Effector memory CD4-positive, alpha-beta T cell (primary cell): Measurements from ENCODE around the gene ANXA6.
A peak's percentile ranks its signal among the peaks of the same experiment; 100 is the strongest.

Experiments used
- DNase-seq, 3 donors: peaks; one replicate each; pipeline ENCODE4 v3.0.0-alpha.2; 2020
- H3K27ac ChIP-seq: 2 replicates; pipeline ENCODE4 v1.7.0; 2013; ENCODE audit warnings: mild to moderate bottlenecking, low read length, moderate library complexity; ENCODE audit not compliant: insufficient read depth, poor library complexity, severe bottlenecking
- H3K27me3 ChIP-seq: replicated peaks from 2 replicates; pipeline ENCODE4 v1.7.0; 2013; ENCODE audit warnings: mild to moderate bottlenecking, low read length; ENCODE audit not compliant: insufficient read depth, control insufficient read depth, poor library complexity, severe bottlenecking
- H3K36me3 ChIP-seq: 2 replicates; pipeline ENCODE4 v1.7.0; 2013; ENCODE audit warnings: mild to moderate bottlenecking, low read length, moderate library complexity; ENCODE audit not compliant: control insufficient read depth, insufficient read depth
- H3K4me1 ChIP-seq: 2 replicates; pipeline ENCODE4 v1.7.0; 2013; ENCODE audit warnings: low read length, mild to moderate bottlenecking; ENCODE audit not compliant: control insufficient read depth, insufficient read depth, poor library complexity, severe bottlenecking
- H3K4me3 ChIP-seq: 2 replicates; pipeline ENCODE4 v1.7.0; 2013; ENCODE audit warnings: low read length, low read depth, mild to moderate bottlenecking; ENCODE audit not compliant: insufficient read depth, poor library complexity, severe bottlenecking
- H3K9me3 ChIP-seq: 2 replicates; pipeline ENCODE4 v1.7.0; 2013; ENCODE audit warnings: mild to moderate bottlenecking, low read length, moderate library complexity; ENCODE audit not compliant: control insufficient read depth

Gene ANXA6

DNA sequence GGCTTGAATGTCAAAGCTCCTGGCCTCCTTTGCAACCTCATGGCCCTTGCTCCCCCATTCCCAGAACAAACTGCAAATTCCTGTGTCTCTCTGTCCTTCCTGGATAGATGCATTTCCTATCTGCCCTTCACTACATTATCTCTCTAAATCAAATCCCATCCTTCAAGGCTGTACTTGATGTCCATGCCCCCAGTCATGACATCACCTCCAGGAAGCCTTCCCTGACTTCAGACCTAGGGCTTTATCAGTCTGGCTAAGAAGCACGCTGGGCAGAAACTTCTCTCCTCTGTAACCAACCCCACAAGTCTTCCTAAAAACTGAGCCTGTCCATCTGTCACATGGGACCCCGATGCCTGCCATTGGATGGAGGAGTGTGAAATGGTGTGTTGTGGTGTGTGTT is 51.1 kb downstream of the ANXA6 start:
- no peaks in the 10 kb centered on the region for H3K4me1 ChIP-seq

DNA sequence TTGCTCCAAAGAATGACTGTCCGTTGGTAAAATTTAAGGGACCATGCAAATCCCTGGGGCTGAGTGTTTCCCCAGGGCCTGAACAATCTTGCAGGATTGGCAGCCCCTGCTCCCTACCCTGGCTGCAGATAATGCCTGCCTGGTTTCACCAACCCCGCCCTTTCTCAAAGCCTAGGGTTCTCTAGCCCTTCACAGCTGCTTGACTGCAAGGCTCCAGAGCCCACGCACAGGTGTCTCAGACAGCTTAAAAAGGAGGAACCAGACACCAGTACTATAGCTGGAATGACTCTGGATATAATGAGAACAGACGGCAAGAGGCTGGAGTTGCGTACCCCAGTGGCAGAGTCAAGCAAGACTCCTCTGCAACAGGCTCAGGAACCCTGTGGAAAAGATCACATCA is 51.5 kb downstream of the ANXA6 start:
- H3K27ac ChIP-seq: no peak overlapping the region
- no peak for DNase-seq
- no peak overlapping the region for H3K4me3 ChIP-seq
- no peaks in the 10 kb centered on the region for H3K4me1 ChIP-seq
- no peaks in the 10 kb centered on the region for H3K27me3 ChIP-seq
- H3K9me3 ChIP-seq: no peaks in the 10 kb centered on the region
- H3K36me3 ChIP-seq: peaks cover 91% of the 10 kb centered on the region

More for the DNA sequence above, 51.1 kb downstream of the ANXA6 start:
- peaks cover 91% of the 10 kb centered on the region for H3K36me3 ChIP-seq
- no peaks in the 10 kb centered on the region for H3K9me3 ChIP-seq
- H3K27ac ChIP-seq: no peak overlapping the region
- no peak for DNase-seq
- no peak overlapping the region for H3K4me3 ChIP-seq
- no peaks in the 10 kb centered on the region for H3K27me3 ChIP-seq

DNA sequence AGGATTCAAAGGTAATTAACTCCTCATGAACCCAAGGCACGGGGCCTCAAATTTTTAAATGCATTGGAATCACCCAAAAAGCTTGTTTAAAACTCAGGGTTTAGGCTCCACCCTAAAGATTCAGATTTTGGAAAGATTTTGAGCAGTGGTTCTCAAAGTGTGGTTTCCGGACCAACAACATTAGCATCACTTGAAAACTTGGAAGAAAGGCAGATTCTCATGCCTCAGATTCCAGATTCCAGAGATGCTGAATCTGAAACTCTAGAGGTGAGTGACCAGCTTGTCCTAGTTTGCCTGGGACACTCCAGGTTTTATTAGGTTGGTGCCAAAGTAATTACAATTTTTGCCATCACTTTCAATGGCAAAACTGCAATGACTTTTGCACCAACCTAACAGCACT is 52.0 kb downstream of the ANXA6 start:
- no peaks in the 10 kb centered on the region for H3K27me3 ChIP-seq
- H3K9me3 ChIP-seq: no peaks in the 10 kb centered on the region
- H3K27ac ChIP-seq: no peak overlapping the region
- H3K36me3 ChIP-seq: peaks cover 91% of the 10 kb centered on the region
- H3K4me1 ChIP-seq: no peaks in the 10 kb centered on the region
- DNase-seq: no peak
- H3K4me3 ChIP-seq: no peak overlapping the region

- Histone ChIP-seq H3K9me3 (no peaks in the 10 kb centered on the region), H3K27me3 (no peaks in the 10 kb centered on the region), H3K4me3 (no peak overlapping the region), H3K4me1 (no peaks in the 10 kb centered on the region), H3K36me3 (peaks cover 89% of the 10 kb centered on the region), H3K27ac (no peak overlapping the region)
- no peak for DNase-seq
Observed at GRCh38 chr5:151104795-151105194, 52.8 kb downstream of the ANXA6 start.

GRCh38 chr5:151101746-151102145 is 55.8 kb downstream of the ANXA6 start:
- H3K36me3 ChIP-seq: peaks cover 61% of the 10 kb centered on the region

GRCh38 chr5:151101151-151101550 is 56.4 kb downstream of the ANXA6 start:
- peak overlapping the region; percentile 26 for H3K27ac ChIP-seq
- H3K27me3 ChIP-seq: no peaks in the 10 kb centered on the region
- H3K4me3 ChIP-seq: no peak overlapping the region
- H3K9me3 ChIP-seq: no peaks in the 10 kb centered on the region
- no peak for DNase-seq
- H3K36me3 ChIP-seq: peaks cover 55% of the 10 kb centered on the region
- H3K4me1 ChIP-seq: peaks cover 3% of the 10 kb centered on the region

More at GRCh38 chr5:151101746-151102145, 55.8 kb downstream of the ANXA6 start:
- H3K27me3 ChIP-seq: no peaks in the 10 kb centered on the region
- peak overlapping the region; percentile 26 for H3K27ac ChIP-seq
- no peak overlapping the region for H3K4me3 ChIP-seq
- H3K9me3 ChIP-seq: no peaks in the 10 kb centered on the region
- peaks cover 3% of the 10 kb centered on the region for H3K4me1 ChIP-seq
- no peak for DNase-seq

DNA sequence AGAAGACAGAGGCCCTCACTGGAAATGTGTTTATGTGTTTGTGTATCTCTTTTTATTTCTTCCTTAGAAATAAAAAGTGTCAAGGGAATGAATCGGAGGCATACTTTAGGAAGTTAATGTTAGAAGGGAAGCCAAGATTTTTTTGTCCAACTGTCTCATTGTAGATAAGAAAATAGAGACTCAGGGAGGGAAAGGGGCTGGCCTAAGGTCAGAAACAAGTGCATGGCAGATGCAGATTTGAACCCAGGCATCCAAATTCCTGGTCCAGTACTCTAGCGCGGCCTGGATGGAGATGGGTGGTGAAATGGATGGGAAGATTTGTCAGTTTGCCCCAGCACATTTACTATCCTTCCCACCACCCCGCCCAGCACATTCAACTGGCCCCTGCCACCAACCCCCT is 56.9 kb downstream of the ANXA6 start:
- H3K36me3 ChIP-seq: peaks cover 51% of the 10 kb centered on the region
- no peaks in the 10 kb centered on the region for H3K27me3 ChIP-seq
- H3K4me3 ChIP-seq: no peak overlapping the region
- no peaks in the 10 kb centered on the region for H3K9me3 ChIP-seq
- H3K4me1 ChIP-seq: peaks cover 7% of the 10 kb centered on the region
- DNase-seq: no peak
- no peak overlapping the region for H3K27ac ChIP-seq

- no peaks in the 10 kb centered on the region for H3K9me3 ChIP-seq
- H3K27me3 ChIP-seq: no peaks in the 10 kb centered on the region
- H3K27ac ChIP-seq: peak overlapping the region; percentile 49
- H3K36me3 ChIP-seq: peaks cover 31% of the 10 kb centered on the region
- H3K4me3 ChIP-seq: no peak overlapping the region
- H3K4me1 ChIP-seq: peaks cover 26% of the 10 kb centered on the region
- DNase-seq: no peak
Observed at GRCh38 chr5:151098768-151099121, 58.8 kb downstream of the ANXA6 start.

GRCh38 chr5:151097820-151098767 is 59.5 kb downstream of the ANXA6 start:
- DNase-seq: no peak
- Histone ChIP-seq H3K27ac (peak overlapping the region; percentile 49), H3K4me3 (no peak overlapping the region), H3K27me3 (no peaks in the 10 kb centered on the region), H3K4me1 (peaks cover 32% of the 10 kb centered on the region), H3K36me3 (peaks cover 25% of the 10 kb centered on the region), H3K9me3 (no peaks in the 10 kb centered on the region)

- no peak for DNase-seq
- peaks cover 32% of the 10 kb centered on the region for H3K4me1 ChIP-seq
Observed at GRCh38 chr5:151097061-151097460, 60.5 kb downstream of the ANXA6 start.

More at GRCh38 chr5:151097061-151097460, 60.5 kb downstream of the ANXA6 start:
- H3K27me3 ChIP-seq: no peaks in the 10 kb centered on the region
- peak overlapping the region; percentile 24 for H3K27ac ChIP-seq
- H3K9me3 ChIP-seq: no peaks in the 10 kb centered on the region
- peaks cover 23% of the 10 kb centered on the region for H3K36me3 ChIP-seq
- H3K4me3 ChIP-seq: no peak overlapping the region
